Erythroblast (primary cell): Measurements from ENCODE around the gene HSD17B8.

Experiments used
- GATA1 ChIP-seq: IDR thresholded peaks from 2 replicates; pipeline ENCODE4 v1.6.1; 2011; ENCODE audit warnings: low read depth, mild to moderate bottlenecking, control low read depth, low read length, moderate library complexity
- POLR2A ChIP-seq: IDR thresholded peaks from 2 replicates; pipeline ENCODE4 v1.6.1; 2011; ENCODE audit warnings: mild to moderate bottlenecking, low read length

- no peak for TF ChIP-seq POLR2A
- no peak for TF ChIP-seq GATA1
Measured at GRCh38 chr6:33185190-33185589, 19.3 kb upstream of the HSD17B8 start.
